Naive thymus-derived CD4-positive, alpha-beta T cell (primary cell): ENCODE measurements around the gene CYP26B1. TPM values are rescaled to one million over a fixed set of nuclear protein-coding genes. Genes with fewer than 3 reads are reported as not detected.

Source experiments
- ATAC-seq: fragments of 150-1000 bp; cut with Tn5 transposase; 2 replicates; pipeline ENCODE4 v1.10.0; 2021; ENCODE audit warnings: mild to moderate bottlenecking, moderate library complexity
- CTCF ChIA-PET: fragments of 350-600 bp; sonication (Branson Sonifier 250); formaldehyde crosslinking; loops from one replicate; lab custom pipeline; 2021; ENCODE audit warnings: antibody characterized with exemption; lab: Charles Lee
- POLR2A ChIA-PET: fragments of 350-600 bp; sonication (Branson Sonifier 250); formaldehyde crosslinking; loops from one replicate; lab custom pipeline; 2021; ENCODE audit warnings: antibody characterized with exemption, inconsistent platforms; lab: Charles Lee
- DNase-seq, 9 donors: peaks; one replicate each; pipeline versions ENCODE4 v3.0.0 to v3.0.0-alpha.2; 2020 to 2022; ENCODE audit warnings: mixed read lengths in 1 of 9
- H3K27ac ChIP-seq: one replicate; pipeline ENCODE4 v1.7.0; 2013; ENCODE audit warnings: mild to moderate bottlenecking, low read depth, low read length, moderate library complexity
- H3K27me3 ChIP-seq, 2 donors: one replicate each; pipeline ENCODE4 v1.7.0; 2013; ENCODE audit warnings: low read length in 2 of 2, mild to moderate bottlenecking in 2 of 2, moderate library complexity in 2 of 2; ENCODE audit not compliant: control insufficient read depth in 2 of 2, insufficient read depth in 2 of 2
- H3K36me3 ChIP-seq, 3 experiments: 1 replicate in 2 of 3; 2 replicates in 1 of 3; pipeline ENCODE4 v1.7.0; 2013; ENCODE audit warnings: low read length in 3 of 3, mild to moderate bottlenecking in 3 of 3, moderate library complexity in 1 of 3; ENCODE audit not compliant: insufficient read depth in 3 of 3, control insufficient read depth in 2 of 3
- H3K4me1 ChIP-seq, 2 donors: one replicate each; pipeline ENCODE4 v1.7.0; 2013; ENCODE audit warnings: low read length in 2 of 2, mild to moderate bottlenecking in 2 of 2, moderate library complexity in 1 of 2; ENCODE audit not compliant: control insufficient read depth in 2 of 2, insufficient read depth in 2 of 2
- H3K4me3 ChIP-seq: 2 replicates; pipeline ENCODE4 v1.7.0; 2013; ENCODE audit warnings: mild to moderate bottlenecking, low read length
- H3K9me3 ChIP-seq, 3 experiments: 1 replicate in 2 of 3; 2 replicates in 1 of 3; pipeline ENCODE4 v1.7.0; 2013; ENCODE audit warnings: low read length in 3 of 3; ENCODE audit not compliant: control insufficient read depth in 2 of 3
- H3K27ac Mint-ChIP-seq, 9 donors: one replicate each; pipeline ENCODE4 v1.8.0; 2020 to 2022; ENCODE audit warnings: mixed read lengths in 9 of 9, mild to moderate bottlenecking in 8 of 9, moderate library complexity in 5 of 9, inconsistent platforms in 2 of 9
- H3K27me3 Mint-ChIP-seq, 5 donors: one replicate each; pipeline ENCODE4 v1.8.0; 2021 to 2022; ENCODE audit warnings: mixed read lengths in 5 of 5, mild to moderate bottlenecking in 1 of 5
- H3K36me3 Mint-ChIP-seq, 5 donors: one replicate each; pipeline ENCODE4 v1.8.0; 2020 to 2022; ENCODE audit warnings: mixed read lengths in 5 of 5, mild to moderate bottlenecking in 3 of 5, inconsistent platforms in 1 of 5
- H3K4me1 Mint-ChIP-seq, 7 donors: one replicate each; pipeline ENCODE4 v1.8.0; 2020 to 2022; ENCODE audit warnings: mixed read lengths in 7 of 7, mild to moderate bottlenecking in 3 of 7, inconsistent platforms in 1 of 7
- H3K4me3 Mint-ChIP-seq, 10 donors: one replicate each; pipeline ENCODE4 v1.8.0; 2020 to 2022; ENCODE audit warnings: mild to moderate bottlenecking in 10 of 10, mixed read lengths in 10 of 10, moderate library complexity in 6 of 10, inconsistent platforms in 2 of 10
- H3K9me3 Mint-ChIP-seq, 11 donors: one replicate each; pipeline ENCODE4 v1.8.0; 2020 to 2022; ENCODE audit warnings: mixed read lengths in 11 of 11, mild to moderate bottlenecking in 4 of 11, inconsistent platforms in 1 of 11, moderate library complexity in 1 of 11
- intact Hi-C, 2 donors: fragments of 100-400 bp; cut with micrococcal nuclease; formaldehyde crosslinking; loops; one replicate each; pipeline ENCODE4 v1.15.1; 2023
- polyA plus RNA-seq, 2 donors: library from polyadenylated mRNA; unstranded; fragments of 300-500 nt; fragmentation: Illumina TruSeq; gene quantifications; one replicate each; pipeline ENCODE4 v1.2.3, GENCODE V29; 2021
- total RNA-seq, 6 experiments: library from RNA in 5 of 6; stranded (reverse) in 5 of 6; gene quantifications; 1 replicate in 5 of 6; 2 replicates in 1 of 6; pipeline ENCODE4 v1.2.3 and lab custom pipeline; 2021 to 2026

Gene CYP26B1
- total and polyA plus RNA-seq, 7 experiments from 2014 or later = not detected

GRCh38 chr2:72139874-72140620 is 7.6 kb downstream of the CYP26B1 start:
- CTCF ChIA-PET = no interaction called here
- no peak for ATAC-seq
- POLR2A ChIA-PET = no interaction called here
- no peak overlapping the region for H3K4me3 ChIP-seq
- no peaks in the 10 kb centered on the region for H3K36me3 Mint-ChIP-seq
- no peaks in the 10 kb centered on the region for H3K9me3 ChIP-seq
- no peak for DNase-seq
- intact Hi-C loops = loop anchor here in 1 of 2 donors (5.0 kb wide), 2 partner anchors 593 to 1253 kb away; no protein-coding TSS in a partner anchor
- peaks cover 13 to 26% (median 19%) of the 10 kb centered on the region in 5 donors for H3K27me3 Mint-ChIP-seq
- H3K27ac ChIP-seq = no peak overlapping the region
- no peaks in the 10 kb centered on the region for H3K36me3 ChIP-seq
- H3K4me1 Mint-ChIP-seq = peaks cover 0 to 11% (median 6%) of the 10 kb centered on the region in 7 donors
- no peaks in the 10 kb centered on the region for H3K4me1 ChIP-seq
- no peak overlapping the region for H3K27ac Mint-ChIP-seq
- no peaks in the 10 kb centered on the region for H3K27me3 ChIP-seq
- no peak overlapping the region for H3K4me3 Mint-ChIP-seq
- no peaks in the 10 kb centered on the region for H3K9me3 Mint-ChIP-seq

GRCh38 chr2:72139471-72139873 is 8.2 kb downstream of the CYP26B1 start:
- ChIA-PET POLR2A (no interaction called here), CTCF (no interaction called here)
- intact Hi-C loops = loop anchor here in 1 of 2 donors (5.0 kb wide), 1 partner anchor 592 kb away; no protein-coding TSS in a partner anchor
- Mint-ChIP-seq H3K4me3 (no peak overlapping the region), H3K36me3 (no peaks in the 10 kb centered on the region), H3K9me3 (no peaks in the 10 kb centered on the region), H3K27ac (no peak overlapping the region), H3K4me1 (peaks cover 0 to 9% (median 6%) of the 10 kb centered on the region in 7 donors), H3K27me3 (peaks cover 13 to 26% (median 18%) of the 10 kb centered on the region in 5 donors)
- DNase-seq (no peak), ATAC-seq (no peak)
- Histone ChIP-seq H3K4me3 (no peak overlapping the region), H3K4me1 (no peaks in the 10 kb centered on the region), H3K27ac (no peak overlapping the region), H3K27me3 (no peaks in the 10 kb centered on the region), H3K9me3 (no peaks in the 10 kb centered on the region), H3K36me3 (no peaks in the 10 kb centered on the region)

GRCh38 chr2:72138921-72139381 is 8.7 kb downstream of the CYP26B1 start:
- no peak overlapping the region for H3K4me3 ChIP-seq
- Mint-ChIP-seq H3K4me1 (peaks cover 0 to 6% (median 3%) of the 10 kb centered on the region in 7 donors), H3K27ac (no peak overlapping the region), H3K27me3 (peaks cover 11 to 23% (median 14%) of the 10 kb centered on the region in 5 donors), H3K4me3 (no peak overlapping the region), H3K9me3 (no peaks in the 10 kb centered on the region), H3K36me3 (no peaks in the 10 kb centered on the region)
- no peaks in the 10 kb centered on the region for H3K9me3 ChIP-seq
- no peak for DNase-seq
- H3K4me1 ChIP-seq = no peaks in the 10 kb centered on the region
- no peaks in the 10 kb centered on the region for H3K27me3 ChIP-seq
- ATAC-seq = no peak
- POLR2A ChIA-PET = no interaction called here
- H3K36me3 ChIP-seq = no peaks in the 10 kb centered on the region
- H3K27ac ChIP-seq = no peak overlapping the region
- CTCF ChIA-PET = no interaction called here
- intact Hi-C loops = loop anchor here in 1 of 2 donors (5.0 kb wide), 1 partner anchor 592 kb away; no protein-coding TSS in a partner anchor

GRCh38 chr2:72138011-72138881 is 9.4 kb downstream of the CYP26B1 start:
- Histone ChIP-seq H3K27me3 (no peaks in the 10 kb centered on the region), H3K36me3 (no peaks in the 10 kb centered on the region), H3K27ac (no peak overlapping the region), H3K4me1 (no peaks in the 10 kb centered on the region), H3K4me3 (no peak overlapping the region), H3K9me3 (no peaks in the 10 kb centered on the region)
- ATAC-seq = no peak
- DNase-seq = no peak
- ChIA-PET POLR2A (no interaction called here), CTCF (interaction anchor here (0.6 kb wide), 1 partner anchor 436 kb away, joined by 3 read pairs; no protein-coding TSS in a partner anchor)
- Mint-ChIP-seq H3K4me1 (peaks cover 0 to 2% (median 0%) of the 10 kb centered on the region in 7 donors), H3K9me3 (no peaks in the 10 kb centered on the region), H3K4me3 (no peak overlapping the region), H3K27ac (no peak overlapping the region), H3K36me3 (no peaks in the 10 kb centered on the region), H3K27me3 (peaks cover 5 to 16% (median 9%) of the 10 kb centered on the region in 5 donors)
- intact Hi-C loops = loop anchor here in 1 of 2 donors (5.0 kb wide), 1 partner anchor 591 kb away; no protein-coding TSS in a partner anchor

DNA sequence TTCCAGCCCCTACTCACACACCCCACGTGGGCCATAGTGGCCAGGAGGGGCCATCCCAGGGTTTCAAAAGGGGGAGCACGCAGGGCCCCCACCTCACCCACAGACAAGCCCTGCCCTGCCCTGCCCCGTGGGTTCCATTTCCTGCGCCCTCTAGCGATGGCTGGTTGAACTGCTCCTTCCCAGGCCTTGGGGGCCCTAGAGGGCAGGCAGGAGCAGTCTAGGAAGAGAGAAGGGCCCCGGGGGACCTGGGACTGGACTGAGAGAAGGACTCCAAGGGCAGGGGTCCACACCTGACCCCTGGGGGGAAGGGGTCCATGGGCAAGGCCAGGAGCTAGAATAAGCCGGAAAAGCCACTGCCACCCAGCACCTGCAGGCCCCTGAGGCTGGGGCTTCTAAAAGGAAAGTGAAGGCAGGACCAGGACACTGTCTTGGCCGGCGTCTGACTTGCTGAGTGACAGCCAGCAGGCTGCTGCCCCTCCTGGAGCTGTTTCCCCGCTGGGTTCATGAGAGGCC is 10.1 kb downstream of the CYP26B1 start:
- DNase-seq (peak in 8 of 9 donors; percentile 27 to 64 (median 38)), ATAC-seq (peak; percentile 55)
- no peaks in the 10 kb centered on the region for H3K36me3 ChIP-seq
- Mint-ChIP-seq H3K9me3 (no peaks in the 10 kb centered on the region), H3K27ac (no peak overlapping the region), H3K36me3 (no peaks in the 10 kb centered on the region), H3K4me3 (no peak overlapping the region), H3K27me3 (peaks cover 5 to 14% (median 6%) of the 10 kb centered on the region in 5 donors), H3K4me1 (peaks cover 0 to 2% (median 0%) of the 10 kb centered on the region in 7 donors)
- ChIA-PET POLR2A (no interaction called here), CTCF (interaction anchor here (0.6 kb wide), 1 partner anchor 437 kb away, joined by 3 read pairs; no protein-coding TSS in a partner anchor)
- H3K27me3 ChIP-seq = no peaks in the 10 kb centered on the region
- no peak overlapping the region for H3K4me3 ChIP-seq
- intact Hi-C loops = loop anchor here in 1 of 2 donors (5.0 kb wide), 1 partner anchor 590 kb away; no protein-coding TSS in a partner anchor
- no peak overlapping the region for H3K27ac ChIP-seq
- no peaks in the 10 kb centered on the region for H3K9me3 ChIP-seq
- H3K4me1 ChIP-seq = no peaks in the 10 kb centered on the region

GRCh38 chr2:72136933-72137497 is 10.6 kb downstream of the CYP26B1 start:
- Histone ChIP-seq H3K36me3 (no peaks in the 10 kb centered on the region), H3K4me1 (no peaks in the 10 kb centered on the region), H3K4me3 (no peak overlapping the region), H3K27me3 (no peaks in the 10 kb centered on the region), H3K9me3 (no peaks in the 10 kb centered on the region), H3K27ac (no peak overlapping the region)
- Mint-ChIP-seq H3K27ac (no peak overlapping the region), H3K36me3 (no peaks in the 10 kb centered on the region), H3K4me1 (peaks cover 0 to 2% (median 0%) of the 10 kb centered on the region in 7 donors), H3K27me3 (peaks cover 0 to 8% (median under 1%) of the 10 kb centered on the region in 5 donors), H3K4me3 (no peak overlapping the region), H3K9me3 (no peaks in the 10 kb centered on the region)
- CTCF ChIA-PET = interaction anchor here (0.6 kb wide), 1 partner anchor 437 kb away, joined by 3 read pairs; no protein-coding TSS in a partner anchor
- ATAC-seq (no peak), DNase-seq (no peak)
- POLR2A ChIA-PET = no interaction called here
- intact Hi-C loops = loop anchor here in 1 of 2 donors (5.0 kb wide), 1 partner anchor 590 kb away; no protein-coding TSS in a partner anchor
